ENCODE data around the gene ACCSL.

The ACCSL gene

GRCh38 chr11:44047931-44048431, at the start of gene ACCSL:
ACCSL (plus strand) TSS chr11:44047981; CDS start chr11:44048037, 56 bp downstream.
- no peak for DNase-seq

GRCh38 chr11:43998308-43998707, 49.5 kb upstream of the ACCSL start:
- DNase-seq = no peak

- DNase-seq = no peak
These were observed 47.0 kb upstream of the ACCSL start for GRCh38 chr11:44000731-44001130.

GRCh38 chr11:44002191-44003093, 45.3 kb upstream of the ACCSL start:
- DNase-seq = no peak

GRCh38 chr11:44003736-44004451, 43.9 kb upstream of the ACCSL start:
- no peak for DNase-seq

GRCh38 chr11:44004452-44005062, 43.2 kb upstream of the ACCSL start:
- DNase-seq = no peak

- no peak for DNase-seq
These were observed 42.6 kb upstream of the ACCSL start for GRCh38 chr11:44005063-44005701.

GRCh38 chr11:44005956-44006355, 41.8 kb upstream of the ACCSL start:
- no peak for DNase-seq

GRCh38 chr11:44006917-44007361, 40.8 kb upstream of the ACCSL start:
- DNase-seq = no peak

- no peak for DNase-seq
These were observed 40.2 kb upstream of the ACCSL start for GRCh38 chr11:44007481-44008087.

GRCh38 chr11:44008088-44008501, 39.7 kb upstream of the ACCSL start:
- no peak for DNase-seq

- no peak for DNase-seq
These were observed 39.1 kb upstream of the ACCSL start for GRCh38 chr11:44008698-44009097.

GRCh38 chr11:44010789-44011251, 37.0 kb upstream of the ACCSL start:
- DNase-seq = no peak

- DNase-seq = no peak
These were observed 36.0 kb upstream of the ACCSL start for GRCh38 chr11:44011797-44012196.

GRCh38 chr11:44014968-44015623, 32.7 kb upstream of the ACCSL start:
- DNase-seq = no peak

- no peak for DNase-seq
These were observed 32.2 kb upstream of the ACCSL start for GRCh38 chr11:44015624-44016007.

GRCh38 chr11:44016131-44016530, 31.6 kb upstream of the ACCSL start:
- DNase-seq = no peak

- DNase-seq = no peak
These were observed 31.0 kb upstream of the ACCSL start for GRCh38 chr11:44016546-44017442.

GRCh38 chr11:44017443-44018126, 30.2 kb upstream of the ACCSL start:
- no peak for DNase-seq

GRCh38 chr11:44018127-44018521, 29.7 kb upstream of the ACCSL start:
- no peak for DNase-seq

Data from activated gamma-delta T cell treated with Interleukin-2 at 50 U/mL for 16 hours (primary cell).